Sciatic nerve (tissue), 2 donors: Measurements from ENCODE around the gene ADM. TPM values are rescaled to one million over a fixed set of nuclear protein-coding genes. Genes with fewer than 3 reads are reported as not detected.
"Not testable (repeated sequence)": the region's sequence is repeated elsewhere in the genome, so short reads cannot be mapped to it uniquely, and the experiment has no call there.

Experiments used
- ATAC-seq: fragments of 200-7000 bp; cut with Tn5 transposase; one replicate; pipeline ENCODE4 v1.9.1; 2020; ENCODE audit warnings: mild to moderate bottlenecking, moderate library complexity
- DNase-seq: peaks from one replicate; pipeline ENCODE4 v3.0.0-alpha.2; 2020; ENCODE audit warnings: low spot score
- intact Hi-C: fragments of 100-400 bp; cut with DNase I; formaldehyde crosslinking; loops from one replicate; pipeline ENCODE4 v1.14.2; 2022
- total RNA-seq: library from RNA; stranded (reverse); fragmentation: NEBNext Ultra II Directional; extraction: Animal tissue kit (Norgen Biotek cat#: 25700); gene quantifications from one replicate; pipeline ENCODE4 v1.2.1, GENCODE V29; 2021
- donor health status: DM: no; HTN: no; CAD: no.
- donor health status: DM: no; HTN: no; CAD: no.

Gene ADM
- total RNA-seq = 92.4 TPM

GRCh38 chr11:10304495-10305261, at the start of gene ADM:
TSS of gene ADM (plus strand) at chr11:10305073. CDS start at chr11:10305701, 628 bp downstream.
- ATAC-seq (peak; percentile 77), DNase-seq (peak; percentile 92)
- intact Hi-C loops = loop anchor here (5.0 kb wide), 2 partner anchors 92 to 547 kb away; no protein-coding TSS in a partner anchor

- ATAC-seq (no peak), DNase-seq (no peak)
- intact Hi-C loops = no loop called here
These were observed 49.3 kb upstream of the ADM start for GRCh38 chr11:10255388-10256125.

GRCh38 chr11:10257478-10257877, 47.4 kb upstream of the ADM start:
- no peak for DNase-seq
- intact Hi-C loops = no loop called here
- ATAC-seq = no peak

- intact Hi-C loops = no loop called here
- DNase-seq = no peak
- no peak for ATAC-seq
These were observed 43.1 kb upstream of the ADM start for GRCh38 chr11:10261821-10262220.

GRCh38 chr11:10263929-10264328, 40.9 kb upstream of the ADM start:
- ATAC-seq (no peak), DNase-seq (no peak)
- intact Hi-C loops = no loop called here

- ATAC-seq, intact Hi-C loops, DNase-seq: not testable (repeated sequence)
These were observed 40.2 kb upstream of the ADM start for GRCh38 chr11:10264716-10265115.

GRCh38 chr11:10265936-10266335, 38.9 kb upstream of the ADM start:
- intact Hi-C loops = no loop called here
- ATAC-seq (no peak), DNase-seq (no peak)

- DNase-seq = no peak
- intact Hi-C loops = no loop called here
- no peak for ATAC-seq
These were observed 37.1 kb upstream of the ADM start for GRCh38 chr11:10267821-10268220.

GRCh38 chr11:10268746-10269488, 36.0 kb upstream of the ADM start:
- ATAC-seq = no peak
- intact Hi-C loops = no loop called here
- no peak for DNase-seq

GRCh38 chr11:10272132-10272531, 32.7 kb upstream of the ADM start:
- DNase-seq = no peak
- ATAC-seq = no peak

GRCh38 chr11:10273738-10274137, 31.1 kb upstream of the ADM start:
- intact Hi-C loops = no loop called here
- DNase-seq (no peak), ATAC-seq (no peak)

More at GRCh38 chr11:10272132-10272531, 32.7 kb upstream of the ADM start:
- intact Hi-C loops = no loop called here

GRCh38 chr11:10274726-10275125, 30.1 kb upstream of the ADM start:
- ATAC-seq (no peak), DNase-seq (no peak)
- intact Hi-C loops = no loop called here

GRCh38 chr11:10275714-10276113, 29.2 kb upstream of the ADM start:
- intact Hi-C loops = no loop called here
- DNase-seq (no peak), ATAC-seq (no peak)

- ATAC-seq = no peak
- no peak for DNase-seq
- intact Hi-C loops = no loop called here
These were observed 22.8 kb upstream of the ADM start for GRCh38 chr11:10282117-10282516.

- intact Hi-C loops = no loop called here
- no peak for DNase-seq
- no peak for ATAC-seq
These were observed 20.9 kb upstream of the ADM start for GRCh38 chr11:10283991-10284390.

- intact Hi-C loops = no loop called here
- no peak for DNase-seq
- no peak for ATAC-seq
These were observed 19.6 kb upstream of the ADM start for GRCh38 chr11:10285148-10285802.

- ATAC-seq = no peak
- intact Hi-C loops = no loop called here
These were observed 17.7 kb upstream of the ADM start for GRCh38 chr11:10287140-10287539.

GRCh38 chr11:10287766-10288715, 16.8 kb upstream of the ADM start:
- no peak for ATAC-seq

More at GRCh38 chr11:10287140-10287539, 17.7 kb upstream of the ADM start:
- DNase-seq = no peak

More at GRCh38 chr11:10287766-10288715, 16.8 kb upstream of the ADM start:
- no peak for DNase-seq
- intact Hi-C loops = no loop called here
